K562 (cell line): ENCODE measurements around the gene MPRIP. TPM values are rescaled to one million over a fixed set of nuclear protein-coding genes. Genes with fewer than 3 reads are reported as not detected.

Experiments
- ATF7 ChIP-seq: fragments of 450-650 bp; IDR thresholded peaks from 2 replicates; pipeline ENCODE4 v1.7.1; 2014; ENCODE audit warnings: mild to moderate bottlenecking, moderate library complexity
- BCLAF1 ChIP-seq, 2 experiments: fragments of 450-650 bp in 1 of 2; IDR thresholded peaks; 2 replicates each; pipeline ENCODE4 v1.6.1; 2011 to 2017; ENCODE audit warnings: low read depth in 2 of 2, antibody characterized with exemption in 1 of 2, borderline replicate concordance in 1 of 2, low read length in 1 of 2, mild to moderate bottlenecking in 1 of 2, mixed read lengths in 1 of 2; ENCODE audit not compliant: control insufficient read depth in 1 of 2
- BDP1 ChIP-seq: IDR thresholded peaks from 3 replicates; pipeline ENCODE4 v1.6.1; 2011; ENCODE audit not compliant: insufficient read length, insufficient read depth
- BMI1 ChIP-seq: fragments of 150-350 bp; IDR thresholded peaks from 2 replicates; pipeline ENCODE4 v1.6.1; 2014; ENCODE audit warnings: low read length
- CREB3 ChIP-seq: fragments of 450-650 bp; conservative IDR thresholded peaks from 2 replicates; pipeline ENCODE4 v1.6.1; 2016; ENCODE audit warnings: missing genetic modification characterization, low read depth, mild to moderate bottlenecking, missing compliant biosample characterization, moderate library complexity
- DIDO1 ChIP-seq: fragments of 450-650 bp; IDR thresholded peaks from 2 replicates; pipeline ENCODE4 v1.6.1; 2016; ENCODE audit warnings: low read depth, missing biosample characterization, missing genetic modification characterization
- ELF1 ChIP-seq: fragments of 200-800 bp; sonication (Bioruptor generic); IDR thresholded peaks from 2 replicates; pipeline ENCODE4 v1.6.1; 2016; ENCODE audit warnings: missing genetic modification characterization, missing compliant biosample characterization
- ETV5 ChIP-seq: sonication (generic); formaldehyde crosslinking; IDR thresholded peaks from 2 replicates; pipeline ENCODE4 v1.4.0; 2020; ENCODE audit warnings: low read depth, mild to moderate bottlenecking, missing genetic modification reagents
- IFI16 ChIP-seq: fragments of 250-450 bp; sonication (Bioruptor Pico); IDR thresholded peaks from 2 replicates; pipeline ENCODE4 v2.1.2; 2022; ENCODE audit warnings: mild to moderate bottlenecking, inconsistent platforms
- KHSRP ChIP-seq: fragments of 450-650 bp; IDR thresholded peaks from 2 replicates; pipeline ENCODE4 v1.6.1; 2017
- MIER1 ChIP-seq: fragments of 450-650 bp; IDR thresholded peaks from 2 replicates; pipeline ENCODE4 v1.6.1; 2016; ENCODE audit warnings: antibody characterized with exemption, mild to moderate bottlenecking, low read depth
- NCOA4 ChIP-seq: fragments of 450-650 bp; IDR thresholded peaks from 2 replicates; pipeline ENCODE4 v1.6.1; 2018; ENCODE audit warnings: mild to moderate bottlenecking; ENCODE audit not compliant: partially characterized antibody
- POLR2AphosphoS5 ChIP-seq: IDR thresholded peaks from 2 replicates; pipeline ENCODE4 v1.6.1; 2011; ENCODE audit warnings: mild to moderate bottlenecking, low read depth, low read length, moderate library complexity; ENCODE audit not compliant: control insufficient read depth, insufficient read depth
- RBM22 ChIP-seq: fragments of 200-400 bp; formaldehyde crosslinking; IDR thresholded peaks from 2 replicates; pipeline ENCODE4 v1.6.1; 2018; ENCODE audit warnings: low read length, low read depth; ENCODE audit not compliant: poor library complexity, severe bottlenecking
- RHOXF2B ChIP-seq: fragments of 250-450 bp; sonication (Bioruptor Pico); conservative IDR thresholded peaks from 2 replicates; pipeline ENCODE4 v1.5.1; 2021
- SMAD2 ChIP-seq: fragments of 150-350 bp; IDR thresholded peaks from 2 replicates; pipeline ENCODE4 v1.6.1; 2014; ENCODE audit warnings: low read depth, mild to moderate bottlenecking, low read length
- TFAM ChIP-seq: fragments of 250-450 bp; sonication (Bioruptor Pico); conservative IDR thresholded peaks from 2 replicates; pipeline ENCODE4 v1.5.0; 2021; ENCODE audit warnings: mild to moderate bottlenecking, moderate library complexity
- THRB ChIP-seq: fragments of 450-650 bp; formaldehyde crosslinking; conservative IDR thresholded peaks from 2 replicates; pipeline ENCODE4 v1.4.0; 2022; ENCODE audit warnings: mild to moderate bottlenecking, missing genetic modification characterization
- YBX1 ChIP-seq: fragments of 450-650 bp; IDR thresholded peaks from 2 replicates; pipeline ENCODE4 v1.7.1; 2016; ENCODE audit warnings: mild to moderate bottlenecking
- ZBTB7A ChIP-seq: IDR thresholded peaks from 2 replicates; pipeline ENCODE4 v1.6.1; 2011; ENCODE audit warnings: low read depth, mild to moderate bottlenecking, low read length, moderate library complexity, borderline replicate concordance; ENCODE audit not compliant: control insufficient read depth
- ZNF224 ChIP-seq: sonication (generic); formaldehyde crosslinking; IDR thresholded peaks from 2 replicates; pipeline ENCODE4 v1.8.0; 2022; ENCODE audit warnings: mild to moderate bottlenecking, missing genetic modification reagents
- ZNF445 ChIP-seq: fragments of 250-450 bp; sonication (Bioruptor Pico); IDR thresholded peaks from 2 replicates; pipeline ENCODE4 v1.4.0; 2020; ENCODE audit warnings: low read depth, mild to moderate bottlenecking, moderate library complexity
- ZNF778 ChIP-seq: fragments of 450-650 bp; formaldehyde crosslinking; IDR thresholded peaks from 2 replicates; pipeline ENCODE4 v1.4.0; 2020; ENCODE audit warnings: mild to moderate bottlenecking, moderate library complexity
- ZNF780A ChIP-seq: fragments of 250-450 bp; sonication (Bioruptor Pico); IDR thresholded peaks from 2 replicates; pipeline ENCODE4 v1.5.0; 2021; ENCODE audit warnings: mild to moderate bottlenecking
- ZNF79 ChIP-seq: fragments of 250-450 bp; sonication (Bioruptor Pico); IDR thresholded peaks from 2 replicates; pipeline ENCODE4 v1.4.0; 2020; ENCODE audit warnings: low read depth, mild to moderate bottlenecking, moderate library complexity
- polyA plus RNA-seq, 8 experiments: library from polyadenylated mRNA; depleted of rRNA in 4 of 8; stranded (reverse) in 5 of 8; unstranded in 3 of 8; fragments of >200 nt; fragmentation: Nextera tagmentation in 2 of 8; fragmentation: Illumina TruSeq in 1 of 8; extraction: Ambion mirVana in 2 of 8; extraction: Trizol in 1 of 8; gene quantifications; 2 replicates each; pipeline versions ENCODE4 v1.2.1 to v1.2.3, GENCODE V29; 2011 to 2014; ENCODE audit warnings: inconsistent platforms in 1 of 8, missing spikeins in 1 of 8
- total RNA-seq, 7 experiments: library from RNA; depleted of rRNA in 6 of 7; stranded (reverse); fragments of >200 nt in 6 of 7; fragmentation: Illumina TruSeq in 2 of 7; extraction: Trizol in 2 of 7; gene quantifications; 2 replicates each; pipeline versions ENCODE4 v1.2.1 to v1.2.3, GENCODE V29; 2011 to 2021; ENCODE audit warnings: low replicate concordance in 1 of 7

Gene MPRIP
- total and polyA plus RNA-seq, 9 of the 15 experiments (the other 6 are each of a cell fraction or from before 2014, with no cell fraction given), result 10.0 to 72.6 (median 30.1) TPM

GRCh38 chr17:17237026-17237799 lies 195.0 kb downstream of the MPRIP start, which contains the start of gene FLCN (continued):
- no peak for TF ChIP-seq MIER1
- TF ChIP-seq IFI16 (CRISPR knock-in tag), result no peak
- TF ChIP-seq BDP1, result no peak
- peak; percentile 48; the same call in 1 of the 2 replicates for TF ChIP-seq ETV5 (CRISPR knock-in tag)
- no peak for TF ChIP-seq ZNF780A
- TF ChIP-seq ZNF445 (CRISPR knock-in tag), result no peak
- TF ChIP-seq KHSRP, result no peak
- peak; percentile 34 for TF ChIP-seq ELF1 (tag)
- TF ChIP-seq RHOXF2B (CRISPR knock-in tag), result no peak
- TF ChIP-seq ZNF79 (CRISPR knock-in tag), result no peak
- no peak for TF ChIP-seq TFAM (CRISPR knock-in tag)
- no peak for TF ChIP-seq CREB3 (tag)
- TF ChIP-seq ZNF778 (CRISPR knock-in tag), result no peak
- TF ChIP-seq ZNF224 (CRISPR knock-in tag), result no peak
- TF ChIP-seq POLR2AphosphoS5, result peak; percentile 50; the same call in 1 of the 2 replicates
- TF ChIP-seq YBX1, result no peak
- no peak for TF ChIP-seq BMI1
- TF ChIP-seq ZBTB7A, result no peak; the same call in none of the 2 replicates
- no peak for TF ChIP-seq DIDO1
- peak; percentile 100 for TF ChIP-seq ATF7
- TF ChIP-seq NCOA4, result no peak
- TF ChIP-seq RBM22, result no peak
- TF ChIP-seq SMAD2, result no peak
- TF ChIP-seq BCLAF1 (IDR thresholded peaks at IDR 0.05; ENCODE audit: borderline replicate concordance in 1 of 2, control insufficient read depth in 1 of 2, low read depth in 2 of 2, low read length in 1 of 2), result peak in 1 of 2 experiments; percentile 99; a peak in 2 of 4 replicates
- no peak for TF ChIP-seq THRB (CRISPR knock-in tag)
